ENCODE measurements around the gene VPS52. TPM values are rescaled to one million over a fixed set of nuclear protein-coding genes. Genes with fewer than 3 reads are reported as not detected.
"Not testable (repeated sequence)": the region's sequence is repeated elsewhere in the genome, so short reads cannot be mapped to it uniquely, and the experiment has no call there.

VPS52 gene
- total RNA-seq, 1 experiment from 2014 or later, result 47.1 TPM

DNA sequence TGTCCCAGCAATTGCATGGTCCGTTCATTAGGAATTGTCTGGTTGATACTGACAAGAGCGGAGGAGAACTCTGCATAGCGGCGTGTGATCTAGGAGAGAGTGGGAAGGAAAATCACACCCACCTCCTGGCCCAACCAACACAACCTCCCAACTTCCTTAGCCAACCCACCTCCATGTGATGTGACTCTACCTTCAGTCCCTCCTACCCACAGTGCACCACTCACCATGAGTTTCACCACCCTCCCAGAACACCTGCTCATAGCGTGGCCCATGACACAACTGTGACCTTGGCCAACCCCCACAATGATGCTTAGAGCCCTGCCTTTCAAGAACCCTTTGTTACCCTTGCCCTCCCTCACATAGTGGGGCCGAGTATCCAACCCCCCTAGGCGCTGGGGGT, 7.7 kb downstream of the VPS52 start:
- Histone ChIP-seq H2AFZ (ENCODE audit: low read length) (no peak overlapping the region), H3K4me1 (ENCODE audit: insufficient read depth, low read length) (no peaks in the 10 kb centered on the region), H2BK12ac (ENCODE audit: insufficient read length, low read depth, low read length) (no peak overlapping the region), H3K9ac (ENCODE audit: extremely low read depth, insufficient read length, low read length) (no peak overlapping the region), H2BK20ac (ENCODE audit: low read depth, low read length, poor library complexity, severe bottlenecking) (no peak overlapping the region), H3K18ac (ENCODE audit: insufficient read length, low read depth, low read length) (no peak overlapping the region), H3K79me1 (ENCODE audit: insufficient read depth, low read depth, low read length, poor library complexity, severe bottlenecking) (no peaks in the 10 kb centered on the region), H3K14ac (ENCODE audit: insufficient read depth, low read length) (no peak overlapping the region), H2BK5ac (ENCODE audit: insufficient read length, low read length) (no peak overlapping the region), H4K20me1 (ENCODE audit: control insufficient read depth, insufficient read depth, insufficient read length) (no peaks in the 10 kb centered on the region), H3K27me3 (ENCODE audit: insufficient read depth, low read length) (no peaks in the 10 kb centered on the region), H3K79me2 (ENCODE audit: insufficient read depth, low read length) (no peaks in the 10 kb centered on the region), H3T11ph (ENCODE audit: low read length) (no peak overlapping the region), H3K4ac (ENCODE audit: low read depth, low read length) (no peak overlapping the region), H3K27ac (ENCODE audit: insufficient read length, low read depth, low read length) (no peak overlapping the region), H2BK120ac (ENCODE audit: low read depth, low read length, poor library complexity, severe bottlenecking) (no peak overlapping the region), H2BK15ac (ENCODE audit: low read depth, low read length) (no peak overlapping the region), H3K4me2 (ENCODE audit: insufficient read depth, insufficient read length, low read length) (no peak overlapping the region), H3K23ac (ENCODE audit: insufficient read length, low read depth, low read length) (no peak overlapping the region), H3K9me3 (ENCODE audit: control insufficient read depth, low read depth, low read length) (no peaks in the 10 kb centered on the region), H3K56ac (ENCODE audit: insufficient read length, low read depth, low read length) (no peak overlapping the region), H4K91ac (ENCODE audit: insufficient read length, low read depth, low read length) (no peak overlapping the region), H3K23me2 (ENCODE audit: insufficient read length, low read depth, low read length, poor library complexity, severe bottlenecking) (no peaks in the 10 kb centered on the region), H4K5ac (ENCODE audit: insufficient read length, low read depth, low read length) (no peak overlapping the region), H2AK5ac (ENCODE audit: insufficient read length, low read length) (no peak overlapping the region), H4K8ac (replicated peaks; ENCODE audit: insufficient read length, low read depth, low read length) (no peak overlapping the region)
- H3K27me3 Mint-ChIP-seq (ENCODE audit: low read depth), result no peaks in the 10 kb centered on the region
- no peaks in the 10 kb centered on the region for H3K4me1 Mint-ChIP-seq
- no peaks in the 10 kb centered on the region for H3K9me3 Mint-ChIP-seq
- H3K27ac Mint-ChIP-seq, result no peak overlapping the region
- no peak for DNase-seq
- H3K36me3 Mint-ChIP-seq (ENCODE audit: insufficient read depth in 1 of 3, low read depth in 3 of 3), result peaks cover 30 to 77% (median 68%) of the 10 kb centered on the region in 3 experiments; a peak in 6 of 7 replicates
- no peak overlapping the region for H3K4me3 Mint-ChIP-seq
- TF ChIP-seq, protein P1, sequence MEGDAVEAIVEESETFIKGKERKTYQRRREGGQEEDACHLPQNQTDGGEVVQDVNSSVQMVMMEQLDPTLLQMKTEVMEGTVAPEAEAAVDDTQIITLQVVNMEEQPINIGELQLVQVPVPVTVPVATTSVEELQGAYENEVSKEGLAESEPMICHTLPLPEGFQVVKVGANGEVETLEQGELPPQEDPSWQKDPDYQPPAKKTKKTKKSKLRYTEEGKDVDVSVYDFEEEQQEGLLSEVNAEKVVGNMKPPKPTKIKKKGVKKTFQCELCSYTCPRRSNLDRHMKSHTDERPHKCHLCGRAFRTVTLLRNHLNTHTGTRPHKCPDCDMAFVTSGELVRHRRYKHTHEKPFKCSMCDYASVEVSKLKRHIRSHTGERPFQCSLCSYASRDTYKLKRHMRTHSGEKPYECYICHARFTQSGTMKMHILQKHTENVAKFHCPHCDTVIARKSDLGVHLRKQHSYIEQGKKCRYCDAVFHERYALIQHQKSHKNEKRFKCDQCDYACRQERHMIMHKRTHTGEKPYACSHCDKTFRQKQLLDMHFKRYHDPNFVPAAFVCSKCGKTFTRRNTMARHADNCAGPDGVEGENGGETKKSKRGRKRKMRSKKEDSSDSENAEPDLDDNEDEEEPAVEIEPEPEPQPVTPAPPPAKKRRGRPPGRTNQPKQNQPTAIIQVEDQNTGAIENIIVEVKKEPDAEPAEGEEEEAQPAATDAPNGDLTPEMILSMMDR (conservative IDR thresholded peaks at IDR 0.05), result no peak
- WGBS (ENCODE audit: extremely low coverage, insufficient read length, low lambda C conversion rate), result no CpG with 5 or more reads among the region's 7 CpGs

DNA sequence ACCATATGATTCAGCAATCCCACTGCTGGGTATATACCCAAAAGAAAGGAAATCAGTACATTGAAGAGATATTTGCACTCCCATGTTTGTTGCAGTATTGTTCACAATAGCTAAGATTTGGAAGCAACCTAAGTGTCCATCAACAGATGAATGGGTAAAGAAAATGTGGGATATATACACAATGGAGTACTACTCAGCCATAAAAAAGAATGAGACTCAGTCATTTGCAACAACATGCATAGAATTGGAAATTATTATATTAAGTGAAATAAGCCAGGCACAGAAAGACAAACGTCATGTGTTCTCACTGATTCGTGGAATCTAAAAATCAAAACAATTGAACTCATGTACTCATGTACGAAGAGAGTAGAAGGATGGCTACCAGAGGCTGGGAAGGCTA, 9.2 kb downstream of the VPS52 start:
- not testable (repeated sequence) for H3K27me3 ChIP-seq (ENCODE audit: insufficient read depth, low read length); H3K23me2 ChIP-seq (ENCODE audit: insufficient read length, low read depth, low read length, poor library complexity, severe bottlenecking); H2BK20ac ChIP-seq (ENCODE audit: low read depth, low read length, poor library complexity, severe bottlenecking); H3K56ac ChIP-seq (ENCODE audit: insufficient read length, low read depth, low read length); H4K20me1 ChIP-seq (ENCODE audit: control insufficient read depth, insufficient read depth, insufficient read length); H3K4ac ChIP-seq (ENCODE audit: low read depth, low read length); H3K79me2 ChIP-seq (ENCODE audit: insufficient read depth, low read length); H3K18ac ChIP-seq (ENCODE audit: insufficient read length, low read depth, low read length); H3K14ac ChIP-seq (ENCODE audit: insufficient read depth, low read length); H3K4me1 Mint-ChIP-seq; H2AFZ ChIP-seq (ENCODE audit: low read length); H4K5ac ChIP-seq (ENCODE audit: insufficient read length, low read depth, low read length); H3K4me1 ChIP-seq (ENCODE audit: insufficient read depth, low read length); H3K4me2 ChIP-seq (ENCODE audit: insufficient read depth, insufficient read length, low read length); H3K9ac ChIP-seq (ENCODE audit: extremely low read depth, insufficient read length, low read length); DNase-seq; H4K8ac ChIP-seq (replicated peaks; ENCODE audit: insufficient read length, low read depth, low read length); H2AK5ac ChIP-seq (ENCODE audit: insufficient read length, low read length); H3K9me3 ChIP-seq (ENCODE audit: control insufficient read depth, low read depth, low read length); H3K27me3 Mint-ChIP-seq (ENCODE audit: low read depth); H3K79me1 ChIP-seq (ENCODE audit: insufficient read depth, low read depth, low read length, poor library complexity, severe bottlenecking); H3T11ph ChIP-seq (ENCODE audit: low read length); H2BK12ac ChIP-seq (ENCODE audit: insufficient read length, low read depth, low read length); H3K27ac ChIP-seq (ENCODE audit: insufficient read length, low read depth, low read length); H3K23ac ChIP-seq (ENCODE audit: insufficient read length, low read depth, low read length); H3K9me3 Mint-ChIP-seq; H4K91ac ChIP-seq (ENCODE audit: insufficient read length, low read depth, low read length); H2BK5ac ChIP-seq (ENCODE audit: insufficient read length, low read length); H2BK120ac ChIP-seq (ENCODE audit: low read depth, low read length, poor library complexity, severe bottlenecking); H3K4me3 Mint-ChIP-seq; H2BK15ac ChIP-seq (ENCODE audit: low read depth, low read length); H3K27ac Mint-ChIP-seq
- peaks cover 26 to 72% (median 60%) of the 10 kb centered on the region in 3 experiments for H3K36me3 Mint-ChIP-seq (ENCODE audit: insufficient read depth in 1 of 3, low read depth in 3 of 3)
- no CpG with 5 or more reads among the region's 3 CpGs for WGBS (ENCODE audit: extremely low coverage, insufficient read length, low lambda C conversion rate)
